HG03521 (cell line): ENCODE data around the gene TAOK1.
"Not testable (repeated sequence)": the region's sequence is repeated elsewhere in the genome, so short reads cannot be mapped to it uniquely, and the experiment has no call there.

Experiments used
- ATAC-seq: cut with Tn5 transposase; IDR thresholded peaks from one replicate; pipeline ENCODE4 v1.9.1; 2021; ENCODE audit warnings: mild to moderate bottlenecking, moderate library complexity; ENCODE audit not compliant: unreplicated experiment

The TAOK1 gene

DNA sequence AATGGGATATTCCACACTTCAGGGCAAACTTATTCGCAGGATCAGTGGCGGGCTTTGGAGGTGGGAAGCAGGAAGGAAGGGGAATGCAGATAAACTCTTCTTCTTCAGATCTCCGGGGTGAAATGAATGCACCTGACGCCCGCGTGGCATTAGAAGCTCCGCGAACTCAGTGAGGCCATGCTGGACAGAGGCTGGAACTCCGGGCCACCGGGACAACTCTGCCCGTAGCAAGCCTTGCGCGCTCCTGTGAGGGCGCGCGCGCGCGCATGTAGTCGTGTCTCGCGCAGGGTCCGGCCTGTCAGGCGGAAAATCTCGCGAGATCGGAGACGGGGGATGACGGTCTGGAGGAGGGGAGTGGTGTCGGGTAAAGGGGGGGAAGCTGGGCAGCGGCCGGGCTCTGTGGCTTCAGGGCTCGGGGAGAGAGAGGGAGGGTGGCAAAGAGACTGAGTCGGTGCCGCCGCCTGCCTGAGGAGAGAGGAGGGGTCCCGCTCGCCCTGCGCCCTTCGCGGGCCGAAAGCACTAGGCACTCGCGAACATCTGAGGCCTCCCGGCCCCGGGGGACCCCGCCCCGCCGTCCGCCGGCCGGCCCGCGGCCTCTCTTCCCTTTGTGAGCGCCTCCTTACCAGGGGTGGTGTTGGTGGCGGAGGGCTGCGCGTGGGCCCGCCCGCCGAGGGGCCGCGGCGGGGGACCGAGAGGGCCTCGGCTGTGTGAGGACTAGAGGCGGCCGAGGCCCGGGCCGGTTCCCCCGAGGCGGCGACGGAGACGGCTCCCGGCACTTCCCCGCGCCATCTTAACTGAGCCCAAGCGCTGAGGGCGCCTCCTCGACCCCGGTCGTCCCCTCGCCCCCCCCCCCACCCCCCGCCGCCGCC is at the start of gene TAOK1:
Gene TAOK1, plus strand, starts transcription at position 382 of the 869 bp plus-strand sequence. CDS start 61,186 bp downstream, outside the sequence.
- ATAC-seq, result peak; percentile 86

DNA sequence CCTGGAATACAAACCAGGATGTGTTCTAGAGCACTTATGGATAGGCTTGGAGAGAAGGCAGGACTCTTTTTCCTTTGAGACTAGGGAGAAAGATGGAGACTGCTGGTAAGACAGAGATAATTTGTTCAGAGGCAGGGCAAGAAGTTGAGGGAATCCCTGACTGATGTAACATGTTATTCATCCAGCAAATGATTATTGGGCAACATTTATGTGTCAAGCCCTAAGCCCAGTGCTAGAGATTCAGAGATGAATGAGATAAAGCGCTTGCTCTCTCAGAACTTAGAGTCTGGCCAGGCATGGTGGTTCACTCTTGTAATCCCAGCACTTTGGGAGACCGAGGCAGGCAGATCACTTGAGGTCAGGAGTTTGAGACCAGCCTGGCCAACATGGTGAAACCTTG is 48.4 kb upstream of the TAOK1 start:
- ATAC-seq, result no peak

DNA sequence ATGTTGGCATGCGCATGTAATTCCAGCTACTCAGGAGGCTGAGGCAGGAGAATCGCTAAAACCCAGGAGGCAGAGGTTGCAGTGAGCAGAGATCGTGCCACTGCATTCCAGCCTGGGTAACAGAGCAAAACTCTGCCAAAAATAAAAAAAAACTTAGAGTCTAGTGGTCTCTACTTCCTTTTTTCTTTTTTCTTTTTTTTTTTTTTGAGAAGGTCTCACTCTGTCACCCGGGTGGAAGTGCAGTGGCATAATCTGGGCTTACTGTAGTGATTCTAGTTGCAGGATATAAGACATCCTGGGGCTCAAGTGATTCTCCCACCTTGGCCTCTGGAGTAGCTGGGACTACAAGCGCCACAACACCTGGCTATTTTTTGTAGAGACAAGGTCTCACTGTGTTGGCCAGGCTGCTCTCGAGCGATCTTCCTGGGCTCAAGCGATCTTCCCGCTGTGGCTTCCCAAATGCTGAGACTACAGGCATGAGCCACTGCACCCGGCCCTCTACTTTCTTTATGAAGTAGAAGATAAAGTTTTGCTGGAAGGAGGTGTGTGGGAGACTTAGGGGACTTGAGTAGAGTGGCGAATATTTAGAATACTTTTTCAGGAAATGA is 47.9 kb upstream of the TAOK1 start:
- ATAC-seq, result no peak

DNA sequence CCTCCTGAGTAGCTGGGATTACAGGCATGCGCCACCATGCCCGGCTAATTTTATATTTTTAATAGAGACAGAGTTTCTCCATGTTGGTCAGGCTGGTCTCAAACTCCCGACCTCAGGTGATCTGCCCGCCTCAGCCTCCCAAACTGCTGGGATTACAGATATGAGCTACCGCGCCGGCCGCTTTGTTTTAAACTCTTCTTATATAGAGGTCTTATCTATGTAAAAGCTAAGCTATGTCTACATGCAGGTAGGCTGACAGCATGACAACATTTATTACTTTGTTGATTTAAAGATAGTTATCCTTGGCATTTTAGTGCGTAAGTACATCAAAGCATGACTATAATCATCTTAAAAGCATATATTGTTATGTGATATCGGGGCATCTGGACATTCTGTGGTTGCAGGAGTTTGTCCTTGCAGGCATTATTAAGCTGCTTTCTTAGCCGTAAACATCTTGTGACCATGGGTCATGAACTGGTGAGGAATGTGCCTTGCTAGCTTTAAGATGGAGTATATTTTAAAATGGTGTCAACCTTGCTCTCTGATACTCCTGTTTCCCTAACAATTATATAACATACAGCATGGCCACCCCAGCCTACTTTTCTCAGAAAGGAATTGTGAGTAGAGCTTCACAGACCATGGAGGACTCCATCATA is 45.8 kb upstream of the TAOK1 start:
- no peak for ATAC-seq

DNA sequence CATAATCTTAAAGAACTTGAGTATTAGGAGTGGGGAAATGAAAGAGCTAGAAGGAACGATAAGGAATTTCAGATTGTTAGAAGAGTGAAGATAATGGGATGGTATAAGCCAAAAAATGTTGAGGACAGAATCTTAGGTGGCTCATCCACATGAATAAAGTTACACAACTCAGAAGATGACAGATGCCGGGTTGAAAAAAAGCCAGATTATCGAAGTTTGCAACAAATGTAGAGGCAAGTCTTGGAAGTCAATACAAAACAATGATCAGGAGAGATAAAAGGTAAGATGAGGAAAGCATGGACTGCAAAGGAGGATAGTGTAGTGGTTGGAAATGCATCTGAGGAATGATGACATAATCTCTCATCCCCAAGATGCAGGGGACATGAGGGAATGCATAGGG is 45.1 kb upstream of the TAOK1 start:
- ATAC-seq, result no peak

DNA sequence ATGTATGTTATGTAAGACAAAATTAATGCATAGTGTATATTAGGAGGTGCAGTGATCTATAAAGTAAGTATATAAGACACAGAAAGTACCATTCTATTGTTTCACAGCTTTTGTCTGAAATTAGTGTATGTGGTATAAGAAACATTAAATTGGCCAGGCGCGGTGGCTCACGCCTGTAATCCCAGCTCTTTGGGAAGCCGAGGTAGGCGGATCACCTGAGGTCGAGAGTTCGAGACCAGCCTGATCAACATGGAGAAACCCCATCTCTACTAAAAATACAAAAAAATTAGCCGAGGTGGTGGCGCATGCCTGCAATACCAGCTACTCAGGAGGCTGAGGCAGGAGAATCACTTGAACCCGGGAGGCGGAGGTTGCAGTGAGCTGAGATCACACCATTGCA is 44.7 kb upstream of the TAOK1 start:
- ATAC-seq, result not testable (repeated sequence)

DNA sequence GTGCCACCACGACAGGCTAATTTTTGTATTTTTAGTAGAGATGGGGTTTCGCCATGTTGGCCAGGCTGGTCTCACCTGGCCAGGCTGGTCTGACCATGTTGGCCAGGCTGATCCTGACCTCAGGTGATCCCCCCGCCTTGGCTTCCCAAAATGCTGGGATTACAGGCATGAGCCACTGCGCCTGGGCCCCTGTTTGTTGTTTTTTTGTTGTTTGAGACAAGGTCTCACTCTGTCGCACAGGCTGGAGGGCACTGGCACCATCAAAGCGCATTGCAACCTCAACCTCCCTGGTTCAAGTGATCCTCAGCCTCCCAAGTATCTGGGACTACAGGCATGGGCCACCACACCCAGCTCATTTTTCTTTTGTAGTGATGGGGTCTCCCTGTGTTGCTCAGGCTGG is 43.7 kb upstream of the TAOK1 start:
- ATAC-seq, result no peak

DNA sequence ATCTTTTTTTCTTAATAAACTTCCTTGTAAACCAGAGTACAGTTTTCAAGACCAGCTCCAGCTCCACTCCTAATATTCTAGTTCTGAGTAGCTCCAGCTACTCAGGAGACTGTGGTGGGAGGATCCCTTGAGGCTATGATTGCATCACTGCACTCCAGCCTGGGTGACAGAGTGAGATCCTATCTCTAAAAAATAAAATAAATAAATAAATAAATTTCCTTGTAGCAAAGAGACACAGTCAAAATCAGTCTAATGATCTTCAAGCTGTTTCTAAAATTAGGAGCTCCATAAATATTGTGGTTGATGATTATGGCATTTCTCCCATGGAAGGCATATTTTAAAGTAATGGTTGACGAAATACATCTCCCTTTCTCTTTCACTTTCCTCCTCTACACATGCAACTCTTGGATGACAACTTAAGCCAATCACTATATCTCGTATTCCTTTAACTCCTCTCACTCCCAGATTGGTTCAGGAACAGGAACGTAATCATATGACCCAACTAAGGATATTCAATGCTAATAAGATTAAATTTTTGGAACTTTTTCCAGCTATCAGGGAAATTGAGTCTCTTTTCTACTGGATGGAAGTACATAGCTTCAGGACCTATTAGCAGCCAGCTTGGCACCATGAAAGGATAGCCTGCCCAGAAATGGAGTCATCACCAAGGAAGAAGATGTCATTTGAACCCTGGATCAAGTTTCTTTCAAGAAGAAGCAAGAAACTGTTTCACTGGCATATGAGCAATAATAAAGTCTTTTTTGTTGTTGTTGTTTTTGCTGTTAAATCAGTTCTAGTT is 42.1 kb upstream of the TAOK1 start:
- no peak for ATAC-seq

DNA sequence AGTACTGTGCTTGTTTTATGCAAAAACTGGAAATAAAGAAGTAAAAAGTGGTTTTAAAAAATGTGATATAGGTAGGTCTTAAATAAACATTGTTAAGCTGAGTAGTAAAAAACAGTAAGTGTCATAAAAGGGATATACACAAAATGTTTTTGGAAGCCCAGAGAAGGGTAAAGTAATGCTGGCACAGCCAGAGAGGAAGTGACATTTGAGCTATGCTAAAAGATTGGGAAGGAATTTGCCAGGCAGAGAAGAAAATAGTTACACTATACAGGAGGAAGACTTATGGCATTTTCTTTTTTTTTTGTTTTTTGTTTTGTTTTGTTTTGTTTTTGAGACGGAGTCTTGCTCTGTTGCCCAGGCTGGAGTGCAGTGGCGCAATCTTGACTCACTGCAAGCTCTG is 40.8 kb upstream of the TAOK1 start:
- ATAC-seq, result no peak

DNA sequence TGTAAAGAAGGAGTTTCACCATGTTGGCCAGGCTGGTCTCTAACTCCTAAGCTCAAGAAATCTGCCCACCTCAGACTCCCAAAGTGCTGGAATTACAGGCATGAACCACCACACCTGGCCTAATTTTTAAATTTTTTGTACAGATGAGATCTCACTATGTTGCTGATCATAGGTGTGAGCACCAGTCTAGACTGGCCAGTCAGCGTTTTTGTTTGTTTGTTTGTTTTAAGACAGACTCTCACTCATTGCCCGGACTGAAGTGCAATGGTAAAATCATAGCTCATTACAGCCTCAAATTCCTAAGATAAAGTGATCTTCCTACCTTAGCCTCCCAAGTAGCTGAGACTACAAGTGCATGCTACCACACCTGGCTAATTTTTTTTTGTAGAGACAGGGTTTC is 38.0 kb upstream of the TAOK1 start:
- no peak for ATAC-seq

DNA sequence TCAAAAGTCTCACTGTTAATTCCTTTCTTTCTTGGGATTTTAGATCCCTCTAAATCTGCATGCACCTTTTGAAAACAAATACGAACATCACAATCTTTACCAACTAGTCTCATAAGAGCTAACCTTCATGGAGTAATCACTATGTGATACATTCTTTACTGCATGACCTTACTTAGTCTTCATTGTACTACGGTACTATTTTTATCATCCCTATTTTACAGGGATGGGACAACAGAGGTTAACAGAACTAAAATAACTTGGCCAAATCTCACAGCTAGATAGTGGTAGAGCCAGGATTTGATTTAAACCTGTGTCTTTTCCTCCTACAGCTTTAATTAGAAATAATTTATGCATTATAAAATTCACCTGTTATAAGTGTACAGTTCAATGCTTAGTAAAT is 32.9 kb upstream of the TAOK1 start:
- ATAC-seq, result no peak

DNA sequence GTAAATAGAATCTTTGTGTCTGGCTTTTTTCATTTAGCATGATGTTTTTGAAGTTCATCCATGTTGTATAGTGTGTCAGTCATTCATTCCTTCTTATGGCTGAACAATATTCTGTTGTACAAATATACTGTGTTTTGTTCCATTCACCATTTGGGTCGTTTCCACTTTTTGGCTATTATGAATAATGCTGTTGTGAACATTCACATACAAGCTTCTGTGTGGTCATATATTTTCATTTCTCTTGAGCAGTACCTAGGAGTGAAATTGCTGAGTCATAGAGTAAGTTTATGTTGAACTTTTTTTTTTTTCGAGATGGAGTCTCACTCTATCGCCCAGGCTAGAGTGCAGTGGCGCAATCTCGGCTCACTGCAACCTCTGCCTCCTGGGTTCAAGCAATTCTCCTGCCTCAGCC is 32.3 kb upstream of the TAOK1 start:
- no peak for ATAC-seq

DNA sequence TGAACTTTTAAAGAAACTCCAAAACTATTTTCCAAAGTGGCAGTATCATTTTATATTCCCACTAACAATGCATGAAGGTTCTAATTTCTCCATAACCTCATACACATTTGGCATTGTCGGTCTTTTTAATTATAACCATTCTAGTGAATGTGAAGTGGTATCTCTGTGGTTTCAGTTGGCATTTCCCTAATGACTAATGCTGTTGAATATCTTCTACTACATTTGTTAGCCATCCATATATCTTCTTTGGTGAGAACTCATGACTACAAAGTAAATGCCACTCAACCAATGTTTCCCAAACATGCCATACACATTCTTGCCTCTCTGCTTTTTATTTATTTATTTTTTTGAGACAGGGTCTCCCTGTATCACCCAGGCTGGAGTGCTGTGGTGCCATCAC is 31.7 kb upstream of the TAOK1 start:
- no peak for ATAC-seq

DNA sequence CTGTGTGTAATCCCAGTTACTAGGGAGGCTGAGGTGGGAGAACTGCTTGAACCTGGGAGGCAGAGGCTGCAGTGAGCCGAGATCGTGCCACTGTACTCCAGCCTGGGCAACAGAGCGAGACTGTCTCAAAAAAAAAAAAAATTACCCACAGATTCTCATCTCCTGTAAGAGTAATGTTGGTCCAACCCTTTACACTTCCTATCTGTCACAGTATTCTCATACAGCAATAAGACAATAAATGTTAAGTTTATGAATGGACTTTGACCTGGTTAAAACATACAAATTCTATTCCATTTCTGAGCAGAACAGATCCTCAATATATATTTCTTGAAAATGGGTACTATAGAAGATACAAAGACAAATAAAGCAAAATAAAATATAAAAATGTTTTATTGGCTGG is 30.4 kb upstream of the TAOK1 start:
- ATAC-seq, result no peak

DNA sequence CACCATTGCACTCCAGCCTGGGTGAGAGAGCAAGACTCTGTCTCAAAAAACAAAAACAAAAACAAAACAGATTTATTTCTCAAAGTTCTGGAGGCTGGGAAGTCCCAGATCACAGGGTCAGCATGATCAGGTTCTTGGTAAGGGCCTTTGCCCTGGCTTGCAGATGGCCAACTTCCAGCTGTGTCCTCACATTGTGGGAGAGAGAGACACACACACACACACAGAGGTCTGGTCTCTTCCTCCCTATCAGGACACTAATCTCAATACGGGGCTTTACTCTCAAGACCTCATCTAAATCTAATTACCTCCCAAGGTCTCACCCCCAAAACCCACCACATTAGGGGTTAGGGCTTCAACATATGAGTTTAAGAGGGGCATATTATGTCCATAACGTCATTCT is 26.4 kb upstream of the TAOK1 start:
- ATAC-seq, result no peak

DNA sequence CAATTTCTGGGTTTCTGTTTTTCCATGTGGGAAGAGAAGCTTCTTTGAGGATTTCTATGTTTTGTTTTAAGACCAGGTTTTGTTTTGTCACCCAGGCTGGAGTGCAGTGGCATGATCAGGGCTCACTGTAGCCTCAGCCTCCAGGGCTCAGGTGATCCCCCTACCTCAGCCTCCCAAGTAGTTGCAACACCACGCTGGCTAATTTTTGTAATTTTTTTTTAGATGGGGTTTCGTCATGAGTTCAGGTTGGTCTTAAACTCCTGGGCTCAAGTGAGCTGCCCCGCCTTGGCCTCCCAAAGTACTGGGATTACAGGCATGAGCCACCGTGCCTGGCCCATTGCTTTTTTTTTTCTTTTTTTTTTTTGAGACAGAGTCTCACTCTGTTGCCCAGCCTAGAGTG is 25.5 kb upstream of the TAOK1 start:
- ATAC-seq, result no peak

DNA sequence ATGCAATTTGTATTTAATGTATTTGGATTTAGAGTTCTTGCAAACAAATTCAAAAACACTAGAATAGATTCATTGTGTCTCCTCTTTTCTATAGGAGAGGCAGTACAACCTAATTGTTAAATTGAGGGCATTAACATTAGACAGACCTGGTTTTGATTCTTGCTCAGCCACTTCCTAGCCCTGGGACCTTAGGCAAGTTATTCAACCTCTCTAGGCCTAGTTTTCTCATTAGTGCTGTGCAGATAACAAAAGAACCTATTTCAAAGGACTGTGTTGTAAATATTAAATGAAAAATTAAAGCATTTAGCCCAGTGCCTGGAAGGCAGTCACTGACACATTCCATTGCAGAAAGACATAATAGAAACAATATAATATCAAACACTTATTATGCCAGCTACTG is 22.0 kb upstream of the TAOK1 start:
- ATAC-seq, result no peak

DNA sequence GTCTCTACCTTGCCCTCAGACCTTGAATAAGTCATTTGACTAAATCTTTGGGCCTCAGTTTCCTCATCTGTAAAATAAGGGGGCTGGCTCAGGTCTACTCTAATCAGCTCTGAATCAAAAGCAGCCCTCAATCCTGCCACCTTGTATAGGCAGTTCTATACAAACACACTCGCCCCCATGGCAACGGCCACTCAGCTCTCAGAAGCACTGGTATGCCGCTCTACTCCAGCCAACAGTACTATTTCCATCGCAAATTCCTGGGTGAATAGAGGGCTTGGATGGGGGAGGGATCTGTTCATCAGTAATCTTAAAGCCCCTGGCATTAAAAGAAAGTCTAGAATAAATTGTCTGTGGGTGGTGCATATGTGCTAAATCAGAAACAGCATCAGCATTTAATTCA is 21.2 kb upstream of the TAOK1 start:
- no peak for ATAC-seq

DNA sequence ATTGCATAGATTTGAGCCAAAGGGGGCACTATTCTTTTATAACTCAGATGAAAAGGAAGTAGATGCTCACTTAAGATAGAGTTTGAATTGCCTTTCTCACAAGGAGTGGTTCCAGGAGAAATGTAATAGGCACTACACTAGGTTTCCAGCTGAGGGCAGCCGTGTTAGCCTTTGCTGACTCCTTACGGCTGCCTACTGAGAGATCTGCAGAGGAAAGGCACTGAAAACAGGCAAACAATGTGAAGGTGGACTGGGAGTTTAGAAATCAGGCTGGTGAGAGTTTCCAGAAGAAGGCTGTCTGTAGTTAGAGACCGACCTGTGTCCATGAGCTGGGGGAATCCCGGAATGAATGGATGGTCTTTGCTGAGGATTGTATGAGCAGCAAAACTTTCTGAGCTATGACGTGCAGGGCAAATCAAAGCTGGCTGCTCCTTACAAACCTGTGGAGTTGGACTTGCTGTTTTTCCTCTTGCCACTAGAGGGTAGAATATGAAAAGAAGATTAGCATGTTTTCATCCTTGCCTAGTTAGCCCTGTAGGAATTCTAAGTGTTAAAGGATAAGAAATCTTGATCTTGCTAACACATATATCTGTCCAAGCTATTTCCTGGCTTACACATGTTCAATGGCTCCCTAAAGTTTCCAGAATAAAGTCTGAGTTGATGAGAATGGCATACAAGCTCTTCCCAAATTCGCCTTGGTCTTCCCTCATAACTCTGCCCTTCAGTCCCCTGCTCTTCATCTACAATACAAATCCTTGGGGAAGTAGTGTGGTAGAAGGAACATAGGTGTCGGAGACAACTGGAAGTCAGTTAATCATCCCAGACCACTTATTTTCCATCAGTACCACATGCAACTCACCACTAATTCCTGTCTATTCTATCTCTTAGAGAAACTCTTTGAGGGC is 20.1 kb upstream of the TAOK1 start:
- ATAC-seq, result no peak

DNA sequence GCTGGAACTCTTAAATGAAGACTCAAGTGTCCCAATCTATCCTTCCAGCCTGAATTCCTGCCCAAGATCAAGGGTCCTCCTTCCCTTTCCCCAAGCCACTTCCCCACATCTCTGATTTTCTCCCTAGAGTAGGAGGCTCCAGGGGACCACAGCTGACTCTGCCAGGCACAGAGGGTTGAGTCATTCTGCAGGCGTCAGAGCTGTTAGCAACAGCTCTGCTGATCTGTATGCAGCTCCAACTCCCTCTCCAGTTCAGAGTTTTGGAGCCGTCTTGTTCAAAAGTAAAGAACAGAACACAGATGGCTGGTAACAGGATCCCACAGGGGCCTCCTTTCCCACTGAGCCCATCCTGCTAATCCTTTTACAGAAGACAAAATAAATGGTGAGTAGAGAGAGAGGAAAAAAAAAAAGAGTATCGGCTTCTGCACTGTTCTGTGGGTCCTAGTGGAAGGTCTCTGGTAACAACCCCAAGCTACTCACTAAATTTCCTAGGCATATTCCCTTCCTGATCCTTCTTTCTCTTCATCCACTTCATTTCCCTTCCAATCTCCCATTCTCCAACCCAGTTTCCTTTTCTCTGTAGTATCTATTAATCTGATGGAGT is 13.4 kb upstream of the TAOK1 start:
- ATAC-seq, result no peak
